Measurements from ENCODE around the gene NCKAP5.

Gene NCKAP5

DNA sequence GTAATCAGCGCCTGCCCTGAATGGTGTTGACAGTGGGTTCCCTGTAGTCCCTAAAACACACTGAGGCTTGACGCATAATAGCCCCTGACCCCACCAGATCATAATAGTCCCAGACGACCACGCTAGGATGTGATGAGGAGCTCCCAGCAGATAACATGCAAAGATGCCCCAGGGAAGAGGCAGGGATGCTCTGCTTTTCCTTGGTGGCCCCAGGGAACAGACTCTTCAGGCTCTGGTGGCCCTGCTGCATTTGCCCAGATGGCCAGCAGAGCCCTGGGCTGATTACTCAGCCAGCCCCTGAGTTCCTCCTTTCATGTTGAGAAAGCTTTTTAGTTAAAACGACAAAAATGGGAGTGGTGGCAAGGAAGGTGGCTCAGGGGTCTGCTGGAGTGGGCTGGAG, 5.9 kb upstream of the NCKAP5 start:
- no peak for DNase-seq (ENCODE audit: low spot score)

GRCh38 chr2:133573491-133574162, 5.4 kb upstream of the NCKAP5 start:
- DNase-seq (ENCODE audit: low spot score), result no peak

GRCh38 chr2:133571249-133571648, 3.0 kb upstream of the NCKAP5 start:
- no peak for DNase-seq (ENCODE audit: low spot score)

DNA sequence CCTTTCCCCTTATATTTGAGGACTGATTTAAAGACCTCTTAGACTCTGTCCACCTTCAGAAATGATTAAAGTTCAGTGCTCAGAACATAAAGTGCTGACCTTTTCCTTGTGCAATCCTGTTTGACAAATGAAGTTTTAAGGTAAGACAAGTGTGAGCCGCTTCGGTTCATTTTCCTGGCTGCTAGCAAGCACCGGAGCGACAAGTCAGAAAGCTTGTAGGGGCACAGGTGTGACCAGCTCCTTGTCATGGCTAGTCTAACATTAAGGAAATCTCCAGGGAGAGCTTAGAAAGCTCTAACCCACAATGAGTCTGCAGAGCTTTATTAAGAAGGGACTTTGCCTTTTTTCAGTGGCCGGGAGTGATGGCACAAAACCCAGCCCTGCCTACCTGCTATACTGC, 2.3 kb upstream of the NCKAP5 start:
- DNase-seq (ENCODE audit: low spot score), result no peak

- DNase-seq (ENCODE audit: low spot score), result no peak
Measured at GRCh38 chr2:133569286-133569830, 1.1 kb upstream of the NCKAP5 start.

DNA sequence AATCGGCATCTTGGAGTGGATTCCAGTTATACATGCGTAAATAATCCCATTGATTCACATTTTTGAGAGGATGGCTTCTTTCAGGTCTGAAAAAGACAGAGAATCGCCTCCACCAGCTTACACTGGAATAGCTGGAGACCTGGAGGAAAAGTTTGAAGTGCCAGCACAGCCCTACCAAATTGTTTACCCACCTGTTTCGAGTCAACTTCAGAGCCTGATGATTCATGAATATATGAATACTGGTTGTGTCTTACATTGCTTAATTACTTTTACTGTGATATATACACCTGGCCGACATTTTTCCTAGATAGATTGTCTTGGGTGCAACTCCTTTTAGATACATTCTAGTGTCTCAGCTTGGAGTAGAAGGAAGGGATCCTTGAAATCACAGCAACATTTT, 335 bp upstream of the NCKAP5 start:
- no peak for DNase-seq (ENCODE audit: low spot score)

DNA sequence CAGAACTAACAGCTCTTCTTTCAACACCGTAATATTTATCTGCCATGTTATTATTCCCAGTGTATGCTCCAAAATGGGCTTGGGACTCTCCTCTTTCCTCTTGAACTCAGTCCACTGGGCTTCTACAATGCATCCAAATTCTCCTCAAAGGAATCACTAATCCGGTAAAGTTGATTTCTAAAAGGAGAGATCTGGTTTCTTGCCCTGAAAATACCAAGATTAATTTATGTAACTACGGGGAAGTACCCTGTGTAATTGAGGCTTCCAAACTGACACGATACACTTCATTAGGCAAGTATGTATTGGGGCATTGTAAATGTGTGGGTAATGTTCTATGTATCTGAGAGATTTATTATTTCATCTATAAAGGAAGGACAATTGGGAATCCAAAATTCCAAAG, 5.7 kb downstream of the NCKAP5 start:
- DNase-seq (ENCODE audit: low spot score), result no peak

DNA sequence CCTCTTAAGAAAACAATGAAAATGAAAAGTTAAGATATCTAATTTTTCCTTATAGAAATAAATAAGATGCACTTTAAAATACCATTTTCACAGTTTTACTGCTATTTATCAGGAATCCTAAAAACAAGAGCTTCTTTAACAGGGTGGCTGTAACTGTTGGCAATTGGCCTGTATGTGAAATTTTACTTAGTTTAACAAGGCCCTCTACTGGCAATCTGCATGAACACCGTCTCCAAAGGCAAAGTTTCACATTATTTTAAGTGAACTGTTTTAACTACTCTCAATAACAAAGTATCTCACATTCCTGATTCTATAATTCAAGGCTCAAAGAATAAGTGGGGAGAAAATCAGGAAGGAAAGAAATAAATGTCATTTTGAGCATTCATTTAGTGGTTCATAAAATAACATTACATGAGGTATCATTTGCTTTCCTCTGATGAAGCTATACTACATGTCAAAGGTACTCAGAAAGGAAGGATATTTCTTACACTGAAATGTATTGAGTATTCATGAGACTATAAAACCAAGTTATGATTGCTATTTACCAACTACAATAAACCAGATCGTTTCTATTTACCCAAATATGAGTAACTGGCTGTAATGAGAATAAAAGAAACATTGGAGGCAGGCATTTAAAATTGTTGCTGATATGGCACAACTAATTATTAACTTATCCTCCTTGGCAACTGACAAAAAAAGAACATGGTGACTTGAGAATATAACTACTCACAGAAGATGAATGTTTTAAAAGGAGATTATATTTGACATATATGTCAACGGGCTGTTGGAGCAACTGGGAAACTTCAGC, 7.0 kb downstream of the NCKAP5 start:
- peak; percentile 89 for DNase-seq (ENCODE audit: low spot score)

GRCh38 chr2:133557614-133558013, 10.6 kb downstream of the NCKAP5 start:
- no peak for DNase-seq (ENCODE audit: low spot score)

GRCh38 chr2:133553838-133554408, 14.3 kb downstream of the NCKAP5 start:
- DNase-seq (ENCODE audit: low spot score), result no peak

- no peak for DNase-seq (ENCODE audit: low spot score)
Measured at GRCh38 chr2:133553251-133553650, 15.0 kb downstream of the NCKAP5 start.

- DNase-seq (ENCODE audit: low spot score), result no peak
Measured at GRCh38 chr2:133552821-133553220, 15.4 kb downstream of the NCKAP5 start.

DNA sequence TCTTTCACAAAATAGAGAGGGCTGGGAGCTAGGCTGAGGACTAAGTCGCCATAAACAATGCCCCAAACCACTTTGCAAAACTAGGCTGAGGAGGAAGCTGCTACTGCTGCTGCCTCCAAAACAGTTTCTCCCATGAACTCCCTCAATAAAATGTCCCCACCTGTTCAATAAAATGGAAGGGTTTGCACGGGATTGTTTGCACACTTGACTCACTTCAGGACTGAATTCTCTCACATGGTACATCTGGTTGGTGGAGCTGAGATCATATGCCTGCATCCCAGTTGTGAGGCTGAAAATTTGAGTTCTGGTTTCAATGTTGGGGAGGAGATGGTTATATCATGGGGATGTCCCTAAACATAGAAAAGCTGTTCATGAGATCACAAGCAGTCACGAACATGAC, 26.5 kb downstream of the NCKAP5 start:
- no peak for DNase-seq (ENCODE audit: low spot score)

- DNase-seq (ENCODE audit: low spot score), result no peak
Measured at GRCh38 chr2:133541376-133541775, 26.9 kb downstream of the NCKAP5 start.

DNA sequence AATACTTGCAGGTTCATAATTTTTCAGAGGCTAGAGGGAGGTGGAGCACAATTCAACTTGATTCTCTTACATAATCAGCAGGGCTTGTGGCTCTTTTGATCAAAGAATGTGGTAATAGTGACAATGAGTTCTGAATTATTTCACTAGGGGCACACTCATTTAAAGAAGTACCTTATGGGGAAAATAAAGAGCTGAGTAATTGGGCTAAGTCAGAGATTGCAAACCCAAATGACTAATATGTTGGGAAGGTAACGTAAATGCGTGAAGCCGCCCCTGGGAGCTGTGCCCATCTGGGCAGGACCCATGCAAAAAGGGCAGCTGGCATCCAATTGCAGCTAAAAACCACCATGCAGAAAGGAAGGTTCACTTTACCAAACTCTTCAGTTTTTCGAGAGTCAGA, 35.3 kb downstream of the NCKAP5 start:
- DNase-seq (ENCODE audit: low spot score), result no peak

DNA sequence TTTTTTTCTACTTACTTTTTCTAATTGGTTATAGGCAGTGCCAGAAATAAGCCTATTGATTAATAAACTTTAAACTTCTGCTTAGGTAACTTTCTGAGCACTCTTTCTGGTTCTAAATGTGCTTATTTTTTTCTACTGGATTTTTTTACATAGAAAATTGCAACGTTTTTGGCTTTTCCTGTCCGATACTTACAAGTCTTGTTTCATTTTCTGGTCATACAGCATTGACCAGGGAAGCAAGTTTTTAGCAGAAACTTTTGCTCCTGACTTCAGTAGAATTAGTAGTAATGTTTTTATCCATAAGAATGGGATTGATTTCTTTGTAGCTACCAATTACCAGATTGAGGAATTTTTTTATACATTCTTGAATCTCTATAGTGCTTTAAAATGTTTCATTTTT, 36.9 kb downstream of the NCKAP5 start:
- DNase-seq (ENCODE audit: low spot score), result no peak

GRCh38 chr2:133530645-133531044, 37.6 kb downstream of the NCKAP5 start:
- DNase-seq (ENCODE audit: low spot score), result no peak

GRCh38 chr2:133526530-133527300, 41.5 kb downstream of the NCKAP5 start:
- no peak for DNase-seq (ENCODE audit: low spot score)

DNA sequence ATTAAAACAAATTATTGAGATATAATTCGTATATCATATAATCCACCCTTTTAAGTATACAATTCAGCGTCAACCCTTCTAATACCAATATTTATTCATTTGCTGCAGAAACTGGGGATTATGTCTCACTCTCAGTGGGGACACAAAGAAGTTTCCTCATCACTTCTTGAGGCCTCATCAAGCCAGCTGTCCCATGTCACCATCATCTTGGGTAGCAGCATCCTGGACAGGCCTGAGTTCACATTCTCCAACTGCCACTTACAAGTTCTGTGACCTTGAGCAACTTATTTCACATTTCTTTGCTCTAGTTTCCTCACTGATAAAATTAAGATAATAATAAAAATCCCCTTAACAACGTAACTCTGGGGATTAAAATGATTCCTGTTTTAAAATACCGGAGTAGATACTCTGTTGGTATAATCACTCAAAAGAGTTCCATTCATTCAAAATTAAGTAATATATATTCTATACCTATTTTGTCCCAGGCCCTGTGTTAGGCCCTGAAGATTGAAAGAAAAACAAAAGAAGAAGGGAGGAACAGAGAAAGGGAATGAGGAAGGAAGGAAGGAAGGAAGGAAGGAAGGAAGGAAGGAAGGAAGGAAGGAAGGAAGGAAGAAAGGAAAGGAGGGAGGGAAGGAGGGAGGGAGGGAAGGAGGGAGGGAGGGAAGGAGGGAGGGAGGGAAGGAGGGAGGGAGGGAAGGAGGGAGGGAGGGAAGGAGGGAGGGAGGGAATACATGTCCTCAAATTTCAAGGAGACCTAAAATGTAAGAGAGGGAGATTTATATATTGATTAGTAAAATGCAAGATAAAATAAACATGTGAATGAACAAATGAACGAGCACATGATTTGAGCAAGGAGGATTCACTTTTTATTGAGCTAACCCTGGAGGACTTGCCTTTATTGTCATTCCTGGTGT, 42.4 kb downstream of the NCKAP5 start:
- DNase-seq (ENCODE audit: low spot score), result no peak

DNA sequence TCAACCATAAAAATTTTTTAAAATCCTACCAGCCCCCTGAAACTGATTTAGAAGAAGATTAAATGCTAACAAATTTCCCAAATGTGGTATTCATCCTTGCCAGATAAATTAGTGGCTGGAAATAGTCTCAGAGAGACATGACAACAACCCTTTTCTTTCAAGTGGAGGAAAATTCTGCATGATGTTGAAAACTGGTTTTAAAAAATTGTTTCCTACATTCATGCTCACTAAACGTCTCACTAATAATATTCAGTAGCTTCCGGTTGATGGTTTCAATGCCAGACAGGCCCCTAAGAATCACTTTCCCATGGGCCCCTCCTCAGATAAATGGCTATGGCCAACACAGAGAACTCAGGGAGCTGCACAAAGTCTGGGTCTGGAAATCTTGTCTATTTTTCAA, 43.2 kb downstream of the NCKAP5 start:
- no peak for DNase-seq (ENCODE audit: low spot score)

DNA sequence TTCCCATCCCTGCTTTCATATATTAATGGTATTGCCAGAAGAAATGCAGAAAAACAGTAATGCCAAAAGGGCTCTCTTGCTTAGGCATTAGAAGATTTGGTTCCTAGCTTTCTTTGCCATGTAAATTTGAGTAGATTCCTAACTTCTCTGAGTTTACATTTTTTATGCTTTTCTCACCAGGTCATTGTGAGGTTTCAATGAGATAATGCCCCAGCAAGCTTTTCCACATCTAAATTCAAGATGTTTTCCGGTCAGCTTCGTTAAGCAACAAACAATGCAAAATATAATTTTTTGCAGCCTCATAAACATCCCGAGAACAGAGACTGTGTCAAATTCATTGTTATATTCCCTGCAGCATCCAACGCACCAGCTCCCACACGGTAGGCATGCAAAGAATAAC, 44.9 kb downstream of the NCKAP5 start:
- DNase-seq (ENCODE audit: low spot score), result no peak
